ENCODE data around the gene TADA3. TPM values are rescaled to one million over a fixed set of nuclear protein-coding genes. Genes with fewer than 3 reads are reported as not detected.

TADA3 gene
- total RNA-seq, 1 donor from 2014 or later = 54.5 TPM

GRCh38 chr3:9826815-9827573 is 34.7 kb upstream of the TADA3 start:
- Mint-ChIP-seq H3K9me3 (ENCODE audit: unreplicated experiment) (no peaks in the 10 kb centered on the region), H3K27me3 (ENCODE audit: low read depth, unreplicated experiment) (no peaks in the 10 kb centered on the region), H3K27ac (ENCODE audit: unreplicated experiment) (no peak overlapping the region), H3K4me3 (ENCODE audit: unreplicated experiment) (no peak overlapping the region), H3K4me1 (ENCODE audit: low read depth, unreplicated experiment) (no peaks in the 10 kb centered on the region), H3K36me3 (ENCODE audit: low read depth, unreplicated experiment) (peaks cover 12% of the 10 kb centered on the region)
- Histone ChIP-seq H3K4me1 (ENCODE audit: insufficient read depth, low read length) (no peaks in the 10 kb centered on the region), H3K79me2 (ENCODE audit: insufficient read depth, low read length) (no peaks in the 10 kb centered on the region), H3K27me3 (ENCODE audit: insufficient read depth, low read length) (no peaks in the 10 kb centered on the region), H3K27ac (ENCODE audit: low read depth, low read length) (no peak overlapping the region), H4K20me1 (ENCODE audit: insufficient read depth, low read length) (no peaks in the 10 kb centered on the region), H3K4me3 (ENCODE audit: insufficient read depth, low read depth, low read length) (no peak overlapping the region), H2AFZ (ENCODE audit: low read depth, low read length) (no peak overlapping the region), H3K9me3 (ENCODE audit: insufficient read depth, low read depth, low read length) (no peaks in the 10 kb centered on the region), H3K36me3 (ENCODE audit: insufficient read depth, low read length) (no peaks in the 10 kb centered on the region), H3K4me2 (ENCODE audit: low read length) (no peak overlapping the region), H3K9ac (ENCODE audit: low read length) (no peak overlapping the region)
- DNase-seq (ENCODE audit: low read depth) (no peak), FAIRE-seq (no peak)
- TF ChIP-seq CTCF (IDR thresholded peaks at IDR 0.05; ENCODE audit: insufficient read depth, low read depth, low read length) = peak; percentile 17
- TF ChIP-seq EZH2 (IDR thresholded peaks at IDR 0.05; ENCODE audit: insufficient read depth, low read length) = no peak

- FAIRE-seq = no peak
Measured at GRCh38 chr3:9825451-9826040, 33.3 kb upstream of the TADA3 start.

More at GRCh38 chr3:9825451-9826040, 33.3 kb upstream of the TADA3 start:
- no peak overlapping the region for H3K9ac ChIP-seq (ENCODE audit: low read length)
- H3K79me2 ChIP-seq (ENCODE audit: insufficient read depth, low read length) = no peaks in the 10 kb centered on the region
- H3K36me3 ChIP-seq (ENCODE audit: insufficient read depth, low read length) = no peaks in the 10 kb centered on the region
- no peaks in the 10 kb centered on the region for H4K20me1 ChIP-seq (ENCODE audit: insufficient read depth, low read length)
- no peak for DNase-seq (ENCODE audit: low read depth)
- no peak overlapping the region for H3K4me3 ChIP-seq (ENCODE audit: insufficient read depth, low read depth, low read length)
- H3K4me2 ChIP-seq (ENCODE audit: low read length) = no peak overlapping the region
- H3K27ac ChIP-seq (ENCODE audit: low read depth, low read length) = no peak overlapping the region
- H3K4me3 Mint-ChIP-seq (ENCODE audit: unreplicated experiment) = no peak overlapping the region
- H3K27me3 ChIP-seq (ENCODE audit: insufficient read depth, low read length) = no peaks in the 10 kb centered on the region
- no peaks in the 10 kb centered on the region for H3K27me3 Mint-ChIP-seq (ENCODE audit: low read depth, unreplicated experiment)
- no peaks in the 10 kb centered on the region for H3K4me1 Mint-ChIP-seq (ENCODE audit: low read depth, unreplicated experiment)
- no peaks in the 10 kb centered on the region for H3K4me1 ChIP-seq (ENCODE audit: insufficient read depth, low read length)
- H3K36me3 Mint-ChIP-seq (ENCODE audit: low read depth, unreplicated experiment) = peaks cover 7% of the 10 kb centered on the region
- H3K27ac Mint-ChIP-seq (ENCODE audit: unreplicated experiment) = no peak overlapping the region
- no peaks in the 10 kb centered on the region for H3K9me3 ChIP-seq (ENCODE audit: insufficient read depth, low read depth, low read length)
- H2AFZ ChIP-seq (ENCODE audit: low read depth, low read length) = no peak overlapping the region
- H3K9me3 Mint-ChIP-seq (ENCODE audit: unreplicated experiment) = no peaks in the 10 kb centered on the region
- TF ChIP-seq CTCF (IDR thresholded peaks at IDR 0.05; ENCODE audit: insufficient read depth, low read depth, low read length) (no peak), EZH2 (IDR thresholded peaks at IDR 0.05; ENCODE audit: insufficient read depth, low read length) (no peak)
